Psoas muscle (tissue), 8 donors: Measurements from ENCODE around the gene SIK3. TPM values are rescaled to one million over a fixed set of nuclear protein-coding genes. Genes with fewer than 3 reads are reported as not detected.

Source experiments
- ATAC-seq, 4 donors: fragments of 200-7000 bp; cut with Tn5 transposase; one replicate each; pipeline ENCODE4 v1.9.1; 2020; ENCODE audit warnings: moderate library complexity in 3 of 4, mild to moderate bottlenecking in 2 of 4
- DNase-seq, 2 donors: peaks; one replicate each; pipeline ENCODE4 v3.0.0-alpha.2; 2020
- H3K27ac ChIP-seq: fragments of 200-600 bp; one replicate; pipeline ENCODE4 v1.8.0; 2022
- H3K27me3 ChIP-seq, 3 donors: fragments of 200-600 bp in 1 of 3; one replicate each; pipeline versions ENCODE4 v1.6.1 to v1.8.0; 2013 to 2022; ENCODE audit warnings: low read length in 2 of 3, mild to moderate bottlenecking in 2 of 3, moderate library complexity in 1 of 3; ENCODE audit not compliant: insufficient read depth in 3 of 3
- H3K36me3 ChIP-seq, 2 donors: fragments of 200-600 bp in 1 of 2; one replicate each; pipeline versions ENCODE4 v1.6.1 to v1.8.0; 2013 to 2022; ENCODE audit warnings: low read depth in 1 of 2, mild to moderate bottlenecking in 1 of 2, moderate library complexity in 1 of 2; ENCODE audit not compliant: insufficient read depth in 1 of 2
- H3K4me1 ChIP-seq: fragments of 200-600 bp; one replicate; pipeline ENCODE4 v1.8.0; 2022
- H3K4me3 ChIP-seq: fragments of 200-600 bp; one replicate; pipeline ENCODE4 v1.8.0; 2022; ENCODE audit warnings: mild to moderate bottlenecking
- H3K9me3 ChIP-seq: fragments of 200-600 bp; one replicate; pipeline ENCODE4 v1.8.0; 2022
- WGBS, 3 donors: extraction: QIAGEN DNeasy Blood & Tissue Kit; methylation state at CpG; one replicate each; pipeline versions ENCODE4 v1.1.6 to v1.1.7; 2013; 5-methylcytosine and 5-hydroxymethylcytosine counted together
- intact Hi-C, 2 donors: fragments of 100-400 bp; cut with DNase I; formaldehyde crosslinking; loops; one replicate each; pipeline versions ENCODE4 v1.11.0 to v1.14.2; 2022
- polyA plus RNA-seq, 3 donors: library from polyadenylated mRNA; stranded (reverse); fragments of 200-250 nt; gene quantifications; one replicate each; pipeline ENCODE4 v1.2.3, GENCODE V29; 2013
- total RNA-seq, 4 donors: library from RNA; stranded (reverse); fragmentation: NEBNext Ultra II Directional in 2 of 4; extraction: Animal tissue kit (Norgen Biotek cat#: 25700) in 2 of 4; gene quantifications; one replicate each; pipeline versions ENCODE4 v1.2.1 to v1.2.4, GENCODE V29; 2021 to 2023
- TF ChIP-seq, protein P1 (sequence below): fragments of 200-600 bp; IDR thresholded peaks from one replicate; pipeline ENCODE4 v1.8.0; 2022; ENCODE audit warnings: antibody characterized with exemption
- donor health status: healthy with polysubstance abuse.
- donor health status: DM: no; HTN: no; CAD: no; lungs with moderate emphysema.
- donor health status: Bipolar disorder and iron deficiency.
- donor health status: healthy.
- donor health status: DM: yes; HTN: yes; CAD: no.
- donor health status: DM: no; HTN: no; CAD: no.
- donor health status: DM: no; HTN: no; CAD: no.
- donor health status: DM: yes; HTN: yes; CAD: no.

The SIK3 gene
- total and polyA plus RNA-seq, 7 donors: 16.3 to 47.4 (median 39.8) TPM

DNA sequence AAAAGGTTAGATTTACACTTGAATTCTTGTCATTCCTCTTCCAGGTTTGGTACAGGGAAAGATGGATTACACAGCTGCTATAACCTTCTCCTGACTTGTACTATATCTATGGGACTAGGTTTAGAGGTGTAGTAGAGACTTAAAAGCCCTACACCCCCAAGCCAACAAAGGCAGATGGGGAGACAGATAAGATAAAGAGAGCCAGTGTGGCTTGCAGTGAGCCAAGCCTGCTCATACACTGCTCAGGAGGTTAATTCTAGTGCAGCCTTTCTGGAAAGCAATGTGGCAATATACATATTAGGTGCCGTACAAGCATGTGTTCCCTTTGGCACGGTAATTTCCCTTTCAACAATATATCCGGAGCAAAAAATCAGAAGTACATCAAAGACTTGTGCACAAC, 10.8 kb downstream of the SIK3 start:
- WGBS, 3 donors: 57 to 60% (median 57%) methylated on average over 3 of the region's 3 CpGs

DNA sequence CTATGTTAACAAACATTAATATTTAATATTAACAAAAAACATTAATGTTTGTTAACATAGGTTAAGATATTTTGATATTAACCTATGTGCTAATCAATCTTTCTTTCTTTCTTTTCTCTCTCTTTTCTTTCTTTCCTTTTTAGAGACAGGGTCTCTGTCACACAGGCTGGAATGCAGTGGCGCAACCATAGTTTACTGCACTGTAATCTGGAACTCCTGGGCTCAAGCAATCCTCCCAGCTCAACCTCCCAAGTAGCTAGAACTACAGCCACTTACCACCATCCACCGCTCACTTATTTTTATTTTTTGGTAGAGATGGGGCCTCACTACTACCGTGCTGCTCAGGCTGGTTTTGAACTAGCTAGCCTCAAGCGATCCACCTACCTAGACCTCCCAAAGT, 13.2 kb downstream of the SIK3 start:
- Histone ChIP-seq H3K27me3 (no peaks in the 10 kb centered on the region), H3K9me3 (no peaks in the 10 kb centered on the region), H3K36me3 (no peaks in the 10 kb centered on the region), H3K4me1 (peaks cover 25% of the 10 kb centered on the region), H3K27ac (no peak overlapping the region), H3K4me3 (no peak overlapping the region)
- no peak for DNase-seq
- 92 to 95% (median 95%) methylated on average over 4 of the region's 4 CpGs for WGBS, 3 donors
- intact Hi-C loops: no loop called here
- TF ChIP-seq, protein P1, sequence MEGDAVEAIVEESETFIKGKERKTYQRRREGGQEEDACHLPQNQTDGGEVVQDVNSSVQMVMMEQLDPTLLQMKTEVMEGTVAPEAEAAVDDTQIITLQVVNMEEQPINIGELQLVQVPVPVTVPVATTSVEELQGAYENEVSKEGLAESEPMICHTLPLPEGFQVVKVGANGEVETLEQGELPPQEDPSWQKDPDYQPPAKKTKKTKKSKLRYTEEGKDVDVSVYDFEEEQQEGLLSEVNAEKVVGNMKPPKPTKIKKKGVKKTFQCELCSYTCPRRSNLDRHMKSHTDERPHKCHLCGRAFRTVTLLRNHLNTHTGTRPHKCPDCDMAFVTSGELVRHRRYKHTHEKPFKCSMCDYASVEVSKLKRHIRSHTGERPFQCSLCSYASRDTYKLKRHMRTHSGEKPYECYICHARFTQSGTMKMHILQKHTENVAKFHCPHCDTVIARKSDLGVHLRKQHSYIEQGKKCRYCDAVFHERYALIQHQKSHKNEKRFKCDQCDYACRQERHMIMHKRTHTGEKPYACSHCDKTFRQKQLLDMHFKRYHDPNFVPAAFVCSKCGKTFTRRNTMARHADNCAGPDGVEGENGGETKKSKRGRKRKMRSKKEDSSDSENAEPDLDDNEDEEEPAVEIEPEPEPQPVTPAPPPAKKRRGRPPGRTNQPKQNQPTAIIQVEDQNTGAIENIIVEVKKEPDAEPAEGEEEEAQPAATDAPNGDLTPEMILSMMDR: no peak
- peak in 3 of 4 donors; percentile 25 to 43 (median 32) for ATAC-seq

More for the DNA sequence above, 10.8 kb downstream of the SIK3 start:
- Histone ChIP-seq H3K27me3 (no peaks in the 10 kb centered on the region), H3K36me3 (no peaks in the 10 kb centered on the region), H3K9me3 (no peaks in the 10 kb centered on the region), H3K4me1 (peaks cover 25% of the 10 kb centered on the region), H3K4me3 (no peak overlapping the region), H3K27ac (no peak overlapping the region)
- DNase-seq (no peak), ATAC-seq (peak in 2 of 4 donors; percentile 63 to 77)
- intact Hi-C loops: no loop called here
- TF ChIP-seq, protein P1: no peak

DNA sequence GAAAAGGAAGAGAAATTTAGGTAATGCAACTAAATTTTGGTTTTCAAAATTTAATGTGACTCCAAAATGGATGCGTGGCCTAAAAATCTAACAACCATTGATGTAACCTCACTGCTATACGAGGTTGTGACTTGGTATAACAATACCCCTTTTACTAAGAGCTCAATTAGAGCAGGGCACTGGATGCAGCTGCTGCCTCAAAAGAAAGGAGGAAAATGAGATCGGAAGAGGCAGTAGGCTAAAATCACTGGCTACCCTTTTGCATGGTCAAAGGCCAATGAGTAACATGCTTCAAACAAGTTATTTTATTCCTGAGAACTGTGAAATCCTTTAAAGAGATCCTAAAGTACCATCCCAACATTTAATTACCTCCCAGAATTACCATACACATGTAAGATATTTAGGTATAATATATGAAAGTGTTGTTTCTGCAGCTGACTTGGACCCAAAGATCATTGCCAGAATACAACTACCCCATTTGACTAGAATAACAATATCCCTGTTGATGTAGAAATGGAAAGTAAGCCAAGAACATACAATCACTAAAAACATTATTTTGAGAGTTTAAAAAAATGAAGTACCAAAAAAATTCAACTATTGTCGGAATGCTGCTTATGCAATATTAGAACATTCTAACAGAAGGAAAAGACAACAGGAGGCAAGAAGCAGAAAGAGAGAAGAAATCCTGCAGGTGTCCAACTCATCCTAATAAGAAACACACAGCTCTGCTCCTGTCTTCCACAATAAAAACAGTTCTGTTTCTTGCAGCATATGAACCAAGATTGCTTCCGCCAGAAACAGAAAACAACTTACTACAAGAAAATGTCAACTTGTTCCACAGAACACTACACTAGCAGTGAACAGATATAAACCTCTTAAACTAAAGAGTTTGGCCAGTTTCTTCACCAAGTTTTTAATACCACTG, 15.0 kb downstream of the SIK3 start:
- Histone ChIP-seq H3K4me1 (peaks cover 39% of the 10 kb centered on the region), H3K4me3 (no peak overlapping the region), H3K36me3 (no peaks in the 10 kb centered on the region), H3K9me3 (no peaks in the 10 kb centered on the region), H3K27me3 (no peaks in the 10 kb centered on the region), H3K27ac (no peak overlapping the region)
- TF ChIP-seq, protein P1: no peak
- no peak for DNase-seq
- no peak for ATAC-seq
- intact Hi-C loops: no loop called here
- 60 to 76% (median 62%) methylated on average over 5 of the region's 5 CpGs for WGBS, 3 donors

DNA sequence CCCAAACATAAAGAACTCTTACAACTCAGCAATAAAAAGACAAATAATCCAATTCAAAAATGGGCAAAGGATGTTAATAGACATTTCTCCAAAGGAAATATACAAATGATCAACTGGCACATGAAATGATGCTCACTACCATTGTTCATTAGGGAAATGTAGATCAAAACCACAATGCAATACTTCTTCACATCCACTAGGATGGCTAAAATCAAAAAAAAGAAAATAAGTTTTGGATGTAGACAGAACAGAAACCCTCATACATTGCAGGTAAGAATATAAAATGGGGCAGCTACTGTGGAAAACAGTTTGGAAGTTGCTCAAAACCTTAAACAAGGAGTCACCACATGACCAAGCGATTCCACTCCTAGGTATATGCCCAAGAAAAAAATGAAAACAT, 16.3 kb downstream of the SIK3 start:
- no peaks in the 10 kb centered on the region for H3K9me3 ChIP-seq
- no peak for DNase-seq
- no peak for ATAC-seq
- TF ChIP-seq, protein P1: no peak
- WGBS, 3 donors: 97 to 100% (median 100%) methylated on average over 1 of the region's 1 CpG
- intact Hi-C loops: no loop called here
- H3K4me3 ChIP-seq: no peak overlapping the region
- H3K36me3 ChIP-seq: no peaks in the 10 kb centered on the region
- H3K27ac ChIP-seq: no peak overlapping the region
- H3K27me3 ChIP-seq: no peaks in the 10 kb centered on the region
- H3K4me1 ChIP-seq: peaks cover 46% of the 10 kb centered on the region
